ENCODE data around the gene TMEM175. TPM values are rescaled to one million over a fixed set of nuclear protein-coding genes. Genes with fewer than 3 reads are reported as not detected.
A peak's percentile ranks its signal among the peaks of the same experiment; 100 is the strongest.
"Not testable (repeated sequence)": the region's sequence is repeated elsewhere in the genome, so short reads cannot be mapped to it uniquely, and the experiment has no call there.

The TMEM175 gene
- total RNA-seq, 2 donors from 2014 or later = 40.2 to 65.3 TPM

DNA sequence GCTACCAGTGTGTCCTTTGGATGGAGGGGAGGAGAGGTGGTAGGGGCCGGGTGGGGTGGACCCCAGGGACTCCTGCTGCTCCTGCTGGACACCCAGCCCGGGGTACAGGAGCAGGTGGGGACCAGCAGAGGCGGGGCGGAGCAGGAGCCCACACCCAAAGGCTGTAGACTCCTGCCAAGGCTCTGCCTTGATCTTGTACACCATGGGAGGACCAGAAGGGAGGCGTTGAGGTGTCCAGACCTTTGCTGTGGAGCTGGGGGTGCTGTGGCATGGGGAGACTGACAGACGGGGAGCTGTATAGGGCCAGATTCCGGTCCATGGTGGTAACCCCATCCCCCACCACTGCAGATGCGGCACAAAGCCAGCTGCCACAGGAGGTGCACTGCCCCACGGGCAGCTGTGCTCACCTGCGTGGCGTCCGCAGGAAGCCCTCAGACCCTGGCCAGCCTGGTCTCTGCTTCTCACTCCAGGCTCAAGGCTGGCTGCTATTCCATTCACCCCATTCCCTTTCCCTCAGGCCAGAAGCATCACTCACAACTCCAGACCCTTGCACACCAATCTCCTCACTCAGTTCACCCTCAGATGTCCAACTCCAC lies 65.9 kb downstream of the TMEM175 start:
- Histone ChIP-seq H3K4me1 (peaks cover 41% of the 10 kb centered on the region), H3K27ac (no peak overlapping the region), H3K27me3 (peaks cover 0 to 36% of the 10 kb centered on the region in 2 donors), H3K4me3 (no peak overlapping the region), H3K9me3 (no peaks in the 10 kb centered on the region), H3K36me3 (replicated peaks in 1 of 2; ENCODE audit: insufficient read depth in 1 of 2, low read depth in 2 of 2) (no peaks in the 10 kb centered on the region)
- ATAC-seq (no peak), DNase-seq (peak in 2 of 4 donors; percentile 11 to 21)
- no peak for TF ChIP-seq POLR2A (IDR thresholded peaks at IDR 0.05)
- TF ChIP-seq, protein P1, sequence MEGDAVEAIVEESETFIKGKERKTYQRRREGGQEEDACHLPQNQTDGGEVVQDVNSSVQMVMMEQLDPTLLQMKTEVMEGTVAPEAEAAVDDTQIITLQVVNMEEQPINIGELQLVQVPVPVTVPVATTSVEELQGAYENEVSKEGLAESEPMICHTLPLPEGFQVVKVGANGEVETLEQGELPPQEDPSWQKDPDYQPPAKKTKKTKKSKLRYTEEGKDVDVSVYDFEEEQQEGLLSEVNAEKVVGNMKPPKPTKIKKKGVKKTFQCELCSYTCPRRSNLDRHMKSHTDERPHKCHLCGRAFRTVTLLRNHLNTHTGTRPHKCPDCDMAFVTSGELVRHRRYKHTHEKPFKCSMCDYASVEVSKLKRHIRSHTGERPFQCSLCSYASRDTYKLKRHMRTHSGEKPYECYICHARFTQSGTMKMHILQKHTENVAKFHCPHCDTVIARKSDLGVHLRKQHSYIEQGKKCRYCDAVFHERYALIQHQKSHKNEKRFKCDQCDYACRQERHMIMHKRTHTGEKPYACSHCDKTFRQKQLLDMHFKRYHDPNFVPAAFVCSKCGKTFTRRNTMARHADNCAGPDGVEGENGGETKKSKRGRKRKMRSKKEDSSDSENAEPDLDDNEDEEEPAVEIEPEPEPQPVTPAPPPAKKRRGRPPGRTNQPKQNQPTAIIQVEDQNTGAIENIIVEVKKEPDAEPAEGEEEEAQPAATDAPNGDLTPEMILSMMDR (IDR thresholded peaks at IDR 0.05) = no peak
- 13 to 44% methylated on average over 5 to 12 of the region's 12 CpGs for WGBS, 2 donors
- intact Hi-C loops (cut with DNase I) = no loop called here

DNA sequence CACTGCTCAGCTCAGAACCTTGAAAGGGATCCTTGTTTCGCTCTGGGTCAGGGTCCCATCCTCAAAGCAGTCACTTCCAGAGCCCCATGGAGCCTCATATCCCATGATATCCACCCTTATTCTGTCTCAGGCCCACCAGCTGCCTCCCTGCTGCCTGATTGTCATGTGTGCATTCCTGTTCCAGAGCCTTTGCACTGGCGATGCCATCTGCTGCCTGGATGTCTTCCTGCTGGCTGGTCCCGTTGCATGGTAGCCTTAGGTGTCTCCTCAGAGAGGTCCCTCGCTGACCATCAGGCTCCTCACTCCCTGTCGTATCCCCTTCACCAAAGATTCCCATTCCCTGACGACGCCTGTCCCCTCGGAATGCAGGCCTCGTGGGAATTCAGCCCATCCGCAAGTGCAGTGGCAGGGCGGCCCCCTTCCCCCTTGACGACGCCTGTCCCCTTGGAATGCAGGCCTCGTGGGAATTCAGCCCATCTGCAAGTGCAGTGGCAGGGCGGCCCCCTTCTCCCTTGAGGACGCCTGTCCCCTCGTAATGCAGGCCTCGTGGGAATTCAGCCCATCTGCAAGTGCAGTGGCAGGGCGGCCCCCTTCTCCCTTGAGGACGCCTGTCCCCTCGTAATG lies 67.1 kb downstream of the TMEM175 start:
- DNase-seq; H3K9me3 ChIP-seq; H3K27ac ChIP-seq; H3K36me3 ChIP-seq (replicated peaks in 1 of 2; ENCODE audit: insufficient read depth in 1 of 2, low read depth in 2 of 2); ATAC-seq; intact Hi-C loops (cut with DNase I); H3K4me3 ChIP-seq: not testable (repeated sequence)
- 42 to 52% methylated on average over 13 to 15 of the region's 21 CpGs for WGBS, 2 donors
- H3K4me1 ChIP-seq = peaks cover 37% of the 10 kb centered on the region
- peaks cover 0 to 36% of the 10 kb centered on the region in 2 donors for H3K27me3 ChIP-seq

DNA sequence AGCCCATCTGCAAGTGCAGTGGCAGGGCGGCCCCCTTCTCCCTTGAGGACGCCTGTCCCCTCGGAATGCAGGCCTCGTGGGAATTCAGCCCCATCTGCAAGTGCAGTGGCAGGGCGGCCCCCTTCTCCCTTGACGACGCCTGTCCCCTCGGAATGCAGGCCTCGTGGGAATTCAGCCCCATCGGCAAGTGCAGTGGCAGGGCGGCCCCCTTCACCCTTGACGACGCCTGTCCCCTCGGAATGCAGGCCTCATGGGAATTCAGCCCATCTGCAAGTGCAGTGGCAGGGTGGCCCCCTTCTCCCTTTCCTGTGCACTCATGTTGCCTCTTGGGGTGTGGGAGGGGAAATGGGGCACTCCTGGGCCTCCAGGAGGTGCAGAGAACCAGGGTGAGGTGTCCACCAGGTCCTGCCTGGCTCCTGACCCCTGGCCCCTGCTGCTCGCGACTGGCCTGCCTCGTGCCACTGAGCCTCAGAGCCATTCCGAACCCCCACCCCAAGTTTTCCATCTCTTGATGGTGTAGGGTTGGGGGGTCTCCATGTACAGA lies 67.7 kb downstream of the TMEM175 start:
- Histone ChIP-seq H3K27ac (no peak overlapping the region), H3K9me3 (no peaks in the 10 kb centered on the region), H3K4me1 (peaks cover 37% of the 10 kb centered on the region), H3K27me3 (peaks cover 0 to 36% of the 10 kb centered on the region in 2 donors), H3K36me3 (replicated peaks in 1 of 2; ENCODE audit: insufficient read depth in 1 of 2, low read depth in 2 of 2) (no peaks in the 10 kb centered on the region), H3K4me3 (no peak overlapping the region)
- TF ChIP-seq POLR2A (IDR thresholded peaks at IDR 0.05) = no peak
- TF ChIP-seq, protein P1 (IDR thresholded peaks at IDR 0.05) = no peak
- no peak for DNase-seq
- intact Hi-C loops (cut with DNase I) = no loop called here
- WGBS, 2 donors = 48 to 64% methylated on average over 6 to 16 of the region's 18 CpGs
- no peak for ATAC-seq

DNA sequence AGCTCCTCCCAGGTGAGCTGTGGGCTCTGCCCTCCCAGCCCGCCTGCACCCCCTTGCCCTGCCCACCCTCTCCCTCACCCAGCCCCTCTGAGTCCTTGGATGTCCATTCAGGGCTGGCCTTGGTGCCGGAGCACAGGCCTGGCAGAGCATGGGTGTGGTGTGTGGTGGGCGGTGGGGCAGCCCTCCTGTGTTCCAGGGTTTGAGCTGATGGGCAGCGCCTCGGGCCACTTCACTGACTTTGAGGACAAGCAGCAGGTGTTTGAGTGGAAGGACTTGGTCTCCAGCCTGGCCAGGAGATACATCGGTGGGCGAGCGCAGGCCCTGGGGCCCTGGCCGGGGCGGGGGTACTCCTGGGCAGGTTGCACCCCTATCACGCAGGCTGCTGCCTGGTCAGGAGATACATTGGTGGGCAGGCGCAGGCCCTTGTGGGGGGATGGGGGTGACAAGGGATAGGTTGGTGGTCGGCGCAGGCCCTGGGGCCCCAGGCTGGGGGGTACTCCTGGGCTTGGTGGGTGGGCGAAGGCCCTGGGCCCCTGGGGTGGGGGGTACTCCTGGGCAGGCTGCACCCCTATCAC lies 68.5 kb downstream of the TMEM175 start:
- Histone ChIP-seq H3K27ac (no peak overlapping the region), H3K36me3 (replicated peaks in 1 of 2; ENCODE audit: insufficient read depth in 1 of 2, low read depth in 2 of 2) (no peaks in the 10 kb centered on the region), H3K4me3 (no peak overlapping the region), H3K4me1 (peaks cover 37% of the 10 kb centered on the region), H3K9me3 (no peaks in the 10 kb centered on the region), H3K27me3 (peaks cover 0 to 36% of the 10 kb centered on the region in 2 donors)
- DNase-seq (no peak), ATAC-seq (no peak)
- WGBS, 2 donors = 91 to 95% methylated on average over 4 to 13 of the region's 15 CpGs
- TF ChIP-seq POLR2A (IDR thresholded peaks at IDR 0.05) = no peak
- TF ChIP-seq, protein P1 (IDR thresholded peaks at IDR 0.05) = no peak
- intact Hi-C loops (cut with DNase I) = no loop called here

DNA sequence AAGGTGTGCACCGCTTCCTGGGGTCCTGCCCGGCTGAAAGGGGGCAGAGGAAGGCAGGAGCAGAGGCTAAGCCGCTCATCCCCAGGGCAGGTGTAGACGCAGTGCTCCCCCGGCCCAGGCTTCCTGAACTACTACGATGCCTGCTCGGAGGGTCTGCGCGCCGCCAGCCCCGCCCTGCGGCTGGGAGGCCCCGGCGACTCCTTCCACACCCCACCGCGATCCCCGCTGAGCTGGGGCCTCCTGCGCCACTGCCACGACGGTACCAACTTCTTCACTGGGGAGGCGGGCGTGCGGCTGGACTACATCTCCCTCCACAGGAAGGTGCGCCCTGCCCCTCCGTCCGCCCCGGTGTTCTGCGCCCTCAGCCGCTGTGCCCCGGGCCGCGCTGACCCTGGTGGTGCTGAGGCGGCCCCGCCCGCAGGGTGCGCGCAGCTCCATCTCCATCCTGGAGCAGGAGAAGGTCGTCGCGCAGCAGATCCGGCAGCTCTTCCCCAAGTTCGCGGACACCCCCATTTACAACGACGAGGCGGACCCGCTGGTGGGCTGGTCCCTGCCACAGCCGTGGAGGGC lies 69.4 kb downstream of the TMEM175 start:
- no peaks in the 10 kb centered on the region for H3K9me3 ChIP-seq
- no peak overlapping the region for H3K4me3 ChIP-seq
- H3K36me3 ChIP-seq (replicated peaks in 1 of 2; ENCODE audit: insufficient read depth in 1 of 2, low read depth in 2 of 2) = no peaks in the 10 kb centered on the region
- intact Hi-C loops (cut with DNase I) = no loop called here
- H3K27ac ChIP-seq = no peak overlapping the region
- DNase-seq = no peak
- TF ChIP-seq, protein P1 (IDR thresholded peaks at IDR 0.05) = no peak
- no peak for TF ChIP-seq POLR2A (IDR thresholded peaks at IDR 0.05)
- peaks cover 0 to 36% of the 10 kb centered on the region in 2 donors for H3K27me3 ChIP-seq
- H3K4me1 ChIP-seq = peaks cover 37% of the 10 kb centered on the region
- 24 to 62% methylated on average over 9 to 37 of the region's 48 CpGs for WGBS, 2 donors
- no peak for ATAC-seq

Data from body of pancreas (tissue), 4 donors.